AG09319 (cell line): ENCODE results near the gene HAPLN3.

ENCODE experiments used
- DNase-seq: peaks from one replicate; pipeline ENCODE4 v3.0.0-alpha.2; 2010; ENCODE audit warnings: low read depth; ENCODE audit errors: extremely low read depth
- TF ChIP-seq, protein P1 (sequence below): IDR thresholded peaks from 2 replicates; pipeline ENCODE4 v1.5.1; 2011; ENCODE audit warnings: low read depth, mild to moderate bottlenecking, inconsistent platforms, low read length, moderate library complexity

HAPLN3 gene

GRCh38 chr15:88842156-88842555 is 53.2 kb downstream of the HAPLN3 start:
- TF ChIP-seq, protein P1, sequence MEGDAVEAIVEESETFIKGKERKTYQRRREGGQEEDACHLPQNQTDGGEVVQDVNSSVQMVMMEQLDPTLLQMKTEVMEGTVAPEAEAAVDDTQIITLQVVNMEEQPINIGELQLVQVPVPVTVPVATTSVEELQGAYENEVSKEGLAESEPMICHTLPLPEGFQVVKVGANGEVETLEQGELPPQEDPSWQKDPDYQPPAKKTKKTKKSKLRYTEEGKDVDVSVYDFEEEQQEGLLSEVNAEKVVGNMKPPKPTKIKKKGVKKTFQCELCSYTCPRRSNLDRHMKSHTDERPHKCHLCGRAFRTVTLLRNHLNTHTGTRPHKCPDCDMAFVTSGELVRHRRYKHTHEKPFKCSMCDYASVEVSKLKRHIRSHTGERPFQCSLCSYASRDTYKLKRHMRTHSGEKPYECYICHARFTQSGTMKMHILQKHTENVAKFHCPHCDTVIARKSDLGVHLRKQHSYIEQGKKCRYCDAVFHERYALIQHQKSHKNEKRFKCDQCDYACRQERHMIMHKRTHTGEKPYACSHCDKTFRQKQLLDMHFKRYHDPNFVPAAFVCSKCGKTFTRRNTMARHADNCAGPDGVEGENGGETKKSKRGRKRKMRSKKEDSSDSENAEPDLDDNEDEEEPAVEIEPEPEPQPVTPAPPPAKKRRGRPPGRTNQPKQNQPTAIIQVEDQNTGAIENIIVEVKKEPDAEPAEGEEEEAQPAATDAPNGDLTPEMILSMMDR: no peak
- no peak for DNase-seq

DNA sequence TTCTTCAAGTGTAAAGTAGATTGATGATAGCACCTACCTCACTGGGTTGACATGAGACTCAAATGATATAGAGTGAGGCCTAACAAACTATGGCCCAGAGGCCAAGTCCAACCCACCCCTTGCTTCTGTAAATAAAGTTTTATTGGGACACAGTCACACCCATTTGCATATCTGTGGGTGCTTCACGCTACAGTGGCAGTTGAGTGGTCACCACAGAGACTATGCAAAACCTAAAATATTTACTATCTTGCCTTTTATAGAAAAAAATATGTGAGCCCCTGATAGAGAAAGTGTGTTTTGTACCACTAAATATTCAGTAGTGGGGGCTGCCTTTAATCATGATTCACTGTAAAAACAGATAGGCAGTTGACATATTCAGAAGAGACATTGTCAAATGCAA is 54.1 kb downstream of the HAPLN3 start:
- no peak for DNase-seq
- TF ChIP-seq, protein P1: no peak

DNA sequence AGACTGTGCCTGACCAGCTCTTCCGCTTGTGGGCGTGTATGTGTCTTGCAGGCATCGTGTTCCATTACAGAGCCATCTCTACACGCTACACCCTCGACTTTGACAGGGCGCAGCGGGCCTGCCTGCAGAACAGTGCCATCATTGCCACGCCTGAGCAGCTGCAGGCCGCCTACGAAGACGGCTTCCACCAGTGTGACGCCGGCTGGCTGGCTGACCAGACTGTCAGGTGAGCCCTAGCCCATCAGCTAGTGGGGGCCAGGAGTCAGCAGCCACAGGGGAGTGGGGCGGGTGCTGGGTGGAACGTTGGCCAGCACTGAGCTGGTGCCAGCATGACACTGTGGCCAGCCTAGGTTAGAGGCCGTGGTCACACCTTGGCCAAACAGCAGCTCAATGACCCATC is 55.4 kb downstream of the HAPLN3 start:
- TF ChIP-seq, protein P1: no peak
- DNase-seq: no peak

DNA sequence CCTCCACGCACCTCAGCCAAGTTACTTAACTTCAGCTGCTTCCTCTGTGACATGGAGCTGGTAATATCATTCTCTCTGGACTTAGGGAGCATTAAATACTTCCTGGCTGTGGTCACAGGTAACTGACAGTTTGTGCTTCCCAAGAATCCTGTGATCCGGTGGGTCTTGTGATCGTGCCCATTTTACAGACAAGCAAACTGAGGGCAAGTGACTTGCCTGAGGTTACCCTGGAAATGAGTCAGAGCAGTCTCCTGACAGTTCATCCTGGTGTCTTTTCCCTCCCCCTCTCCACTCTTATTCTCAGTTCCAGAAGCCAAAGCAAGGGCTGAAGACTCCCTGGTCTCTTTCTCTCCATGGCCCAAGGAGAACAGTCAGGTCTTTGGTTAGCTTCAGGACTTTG is 56.2 kb downstream of the HAPLN3 start:
- no peak for DNase-seq
- TF ChIP-seq, protein P1: no peak

GRCh38 chr15:88838667-88839066 is 56.7 kb downstream of the HAPLN3 start:
- DNase-seq: no peak
- TF ChIP-seq, protein P1: no peak

DNA sequence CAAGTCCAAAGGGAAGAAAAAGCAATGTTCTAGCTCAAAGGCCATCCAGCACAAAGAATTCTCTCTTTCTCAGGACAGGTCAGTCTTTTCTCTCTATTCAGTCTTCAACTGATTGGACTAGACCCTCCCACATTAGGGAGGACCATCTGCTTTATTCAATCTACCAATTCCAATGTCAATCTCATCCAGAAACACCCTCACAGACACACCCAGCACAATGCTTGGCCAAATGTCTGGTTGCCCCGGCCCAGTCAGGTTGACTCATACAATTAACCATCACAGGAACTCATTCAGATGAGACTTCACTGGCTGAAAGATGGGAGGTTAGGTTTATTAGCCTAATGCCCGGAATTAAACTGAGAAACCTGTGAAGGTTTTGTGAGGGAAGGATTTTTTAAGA is 59.7 kb downstream of the HAPLN3 start:
- DNase-seq: no peak
- TF ChIP-seq, protein P1: no peak

GRCh38 chr15:88835119-88835518 is 60.2 kb downstream of the HAPLN3 start:
- no peak for DNase-seq
- TF ChIP-seq, protein P1: no peak
